HG03571 (cell line): Measurements from ENCODE around the gene SPAG17.
"Not testable (repeated sequence)": the region's sequence is repeated elsewhere in the genome, so short reads cannot be mapped to it uniquely, and the experiment has no call there.

Experiments used
- ATAC-seq: cut with Tn5 transposase; IDR thresholded peaks from one replicate; pipeline ENCODE4 v1.9.1; 2021; ENCODE audit not compliant: unreplicated experiment

Gene SPAG17

GRCh38 chr1:117985973-117986372 lies 199.1 kb downstream of the SPAG17 start:
- ATAC-seq = no peak

- no peak for ATAC-seq
Observed at GRCh38 chr1:117985239-117985638, 199.8 kb downstream of the SPAG17 start.

GRCh38 chr1:117981455-117982192 lies 203.4 kb downstream of the SPAG17 start:
- ATAC-seq = no peak

- ATAC-seq = no peak
Observed at GRCh38 chr1:117976381-117976780, 208.6 kb downstream of the SPAG17 start.

DNA sequence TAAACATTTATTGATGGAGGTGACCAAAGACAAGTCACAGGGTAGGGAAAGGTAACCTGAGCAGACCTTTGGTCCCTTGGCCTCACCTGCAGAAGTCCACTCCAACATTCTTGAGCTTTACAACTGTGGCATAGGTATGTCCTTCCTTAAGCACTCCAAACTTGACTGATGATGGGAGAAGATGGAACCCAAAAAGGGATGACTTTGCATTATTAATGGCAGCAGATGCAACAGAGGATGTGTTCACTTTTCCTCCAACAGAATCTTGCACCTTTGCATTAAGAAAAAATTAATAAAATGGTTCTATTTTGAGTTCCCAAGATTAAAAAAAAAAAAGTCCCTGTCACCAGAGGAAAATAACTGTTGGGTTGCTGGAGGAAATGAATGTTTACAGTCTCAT lies 213.3 kb downstream of the SPAG17 start:
- ATAC-seq = no peak

DNA sequence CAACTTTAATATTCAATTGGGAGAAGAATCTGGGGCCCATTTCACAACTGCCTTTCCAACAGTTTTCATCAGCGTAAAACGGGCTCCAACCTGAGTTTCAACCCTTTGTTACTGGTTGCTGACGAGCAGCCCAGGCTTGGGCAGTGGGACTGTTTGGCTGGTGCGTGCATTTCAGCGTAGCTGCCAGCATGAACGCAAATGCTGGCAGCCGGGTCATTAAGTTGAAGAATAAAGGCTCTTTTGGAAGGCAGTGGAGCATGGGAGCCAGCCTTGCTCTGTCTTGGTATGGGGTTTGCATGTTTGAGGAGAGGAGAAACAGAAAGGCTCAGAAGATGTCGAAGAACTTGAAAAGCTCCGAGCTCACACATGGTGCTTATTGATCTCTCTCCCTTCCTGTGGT lies 214.8 kb downstream of the SPAG17 start:
- no peak for ATAC-seq

- no peak for ATAC-seq
Observed at GRCh38 chr1:117967881-117968280, 217.1 kb downstream of the SPAG17 start.

DNA sequence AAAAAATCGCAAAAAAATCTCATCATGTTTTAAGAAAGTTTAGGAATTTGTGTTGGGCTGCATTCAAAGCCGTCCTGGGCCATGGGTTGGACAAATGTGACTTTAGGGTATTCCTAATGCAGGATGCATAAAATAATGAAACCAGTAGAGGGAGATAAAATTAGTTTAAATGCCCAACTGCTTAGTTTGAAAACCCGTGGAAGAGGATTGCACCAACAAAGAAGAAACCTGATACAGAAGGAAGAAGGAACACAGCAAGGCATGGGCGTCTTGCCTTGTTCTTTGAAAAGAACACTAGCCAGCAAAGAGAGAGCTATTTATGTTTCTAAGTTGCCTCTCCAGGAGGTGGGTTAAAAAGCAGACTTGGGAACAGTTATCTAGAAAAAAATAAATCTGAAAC lies 217.6 kb downstream of the SPAG17 start:
- no peak for ATAC-seq

DNA sequence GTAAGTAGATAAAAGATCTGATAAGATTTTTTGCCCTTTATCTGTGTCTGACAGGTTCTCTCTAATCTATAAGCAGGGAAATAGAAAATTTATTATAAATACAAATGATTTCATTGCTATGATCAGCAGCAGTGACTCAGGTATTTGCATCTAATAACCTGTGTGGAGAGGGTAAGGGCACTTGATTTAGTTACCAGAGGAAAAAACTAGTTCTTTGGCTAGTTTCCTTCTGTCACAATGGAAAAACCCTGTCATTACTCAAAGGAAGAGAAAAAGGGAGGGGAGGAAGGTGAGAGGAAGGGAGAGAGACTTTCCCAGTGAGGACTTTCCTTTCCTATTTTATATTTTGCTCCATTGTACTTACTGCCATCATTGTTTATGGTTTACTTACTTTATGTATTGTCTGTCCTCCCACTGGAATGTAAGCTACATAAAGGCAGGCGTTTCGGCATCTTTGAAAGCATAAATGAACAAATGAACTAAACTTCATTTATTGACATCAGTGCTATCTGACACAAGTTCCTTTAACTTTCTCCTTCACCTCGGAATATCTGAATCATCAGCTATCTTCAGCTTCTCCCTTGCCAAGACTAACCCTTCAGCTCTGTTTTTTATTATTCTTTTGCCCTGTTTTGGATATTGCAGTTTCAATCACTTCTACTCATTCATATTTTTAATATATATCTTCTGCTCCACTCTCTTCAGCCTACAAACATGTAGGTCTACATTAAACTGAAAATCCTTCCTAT lies 220.6 kb downstream of the SPAG17 start:
- ATAC-seq = no peak

- ATAC-seq = no peak
Observed at GRCh38 chr1:117959364-117959763, 225.7 kb downstream of the SPAG17 start.

- no peak for ATAC-seq
Observed at GRCh38 chr1:117952386-117952785, 232.6 kb downstream of the SPAG17 start.

DNA sequence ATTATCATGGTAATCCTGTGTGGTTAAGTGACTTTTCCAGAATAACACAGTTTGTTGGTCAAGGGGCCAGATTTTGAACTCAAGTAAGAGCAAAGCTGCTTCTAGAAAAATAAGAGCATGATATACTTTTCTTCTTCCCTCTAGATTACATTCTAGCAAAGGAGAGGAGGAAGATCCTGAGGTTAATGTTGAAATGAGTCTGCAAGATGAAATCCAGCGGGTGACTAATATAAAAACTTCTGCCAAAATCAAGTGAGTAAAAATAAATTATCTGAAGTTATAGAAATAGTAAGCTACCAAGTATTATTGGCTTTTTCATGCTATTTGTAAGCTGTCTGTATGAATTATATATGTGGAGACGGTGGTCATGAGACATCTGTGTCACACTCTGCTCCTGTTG lies 242.7 kb downstream of the SPAG17 start:
- ATAC-seq = no peak

DNA sequence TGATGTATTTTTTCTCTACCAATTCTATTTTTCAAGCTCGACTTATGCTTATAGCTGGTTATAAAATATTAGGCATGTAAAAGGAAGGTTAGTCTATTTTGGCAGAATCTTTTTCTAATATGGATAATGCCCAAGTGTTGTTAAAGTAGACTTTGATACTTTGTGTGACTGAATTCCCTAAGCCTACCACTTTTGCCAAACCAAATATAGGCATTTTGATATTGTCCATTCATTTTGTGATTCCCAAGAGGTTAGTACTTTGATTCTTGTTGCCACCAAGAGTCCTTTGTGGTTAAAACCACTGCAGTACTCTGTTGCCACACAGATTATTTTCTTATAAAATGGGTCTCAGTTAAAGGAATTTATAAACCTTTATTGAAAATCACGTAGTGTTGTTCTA lies 251.3 kb downstream of the SPAG17 start:
- ATAC-seq = no peak

- no peak for ATAC-seq
Observed at GRCh38 chr1:117932576-117932975, 252.5 kb downstream of the SPAG17 start.

DNA sequence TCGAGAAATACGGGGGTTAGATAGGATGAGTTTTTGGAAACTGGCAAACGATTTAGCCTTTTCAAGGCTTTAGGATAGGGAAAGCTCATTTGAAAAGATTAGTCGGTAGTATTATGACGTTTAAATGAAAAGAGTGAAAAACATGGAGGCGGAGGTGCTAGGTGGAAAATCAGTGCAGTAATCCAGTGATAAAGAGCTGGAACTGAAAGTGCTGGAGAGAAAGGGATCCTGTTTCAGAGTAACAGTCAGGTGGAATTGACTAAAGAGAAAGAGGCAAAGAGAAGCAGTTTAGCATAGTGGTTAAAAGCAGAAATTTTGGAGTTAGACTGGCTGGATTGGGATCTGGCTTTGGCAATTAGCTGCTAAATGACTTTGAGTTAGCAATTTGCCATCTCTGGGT lies 254.5 kb downstream of the SPAG17 start:
- no peak for ATAC-seq

DNA sequence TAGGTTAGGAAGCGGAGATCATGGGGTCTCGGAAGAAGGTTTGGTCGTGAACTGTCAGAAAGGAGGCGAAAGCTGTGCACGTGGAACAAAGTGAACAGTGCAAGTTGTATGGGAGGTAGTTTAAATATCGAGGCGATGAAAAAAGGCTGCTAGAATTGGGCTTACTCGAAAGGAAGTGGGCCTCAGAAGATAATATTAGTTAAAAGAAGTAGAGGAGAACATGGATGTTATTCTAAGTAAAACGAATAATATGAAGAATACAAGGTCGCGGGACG lies 254.9 kb downstream of the SPAG17 start:
- no peak for ATAC-seq

DNA sequence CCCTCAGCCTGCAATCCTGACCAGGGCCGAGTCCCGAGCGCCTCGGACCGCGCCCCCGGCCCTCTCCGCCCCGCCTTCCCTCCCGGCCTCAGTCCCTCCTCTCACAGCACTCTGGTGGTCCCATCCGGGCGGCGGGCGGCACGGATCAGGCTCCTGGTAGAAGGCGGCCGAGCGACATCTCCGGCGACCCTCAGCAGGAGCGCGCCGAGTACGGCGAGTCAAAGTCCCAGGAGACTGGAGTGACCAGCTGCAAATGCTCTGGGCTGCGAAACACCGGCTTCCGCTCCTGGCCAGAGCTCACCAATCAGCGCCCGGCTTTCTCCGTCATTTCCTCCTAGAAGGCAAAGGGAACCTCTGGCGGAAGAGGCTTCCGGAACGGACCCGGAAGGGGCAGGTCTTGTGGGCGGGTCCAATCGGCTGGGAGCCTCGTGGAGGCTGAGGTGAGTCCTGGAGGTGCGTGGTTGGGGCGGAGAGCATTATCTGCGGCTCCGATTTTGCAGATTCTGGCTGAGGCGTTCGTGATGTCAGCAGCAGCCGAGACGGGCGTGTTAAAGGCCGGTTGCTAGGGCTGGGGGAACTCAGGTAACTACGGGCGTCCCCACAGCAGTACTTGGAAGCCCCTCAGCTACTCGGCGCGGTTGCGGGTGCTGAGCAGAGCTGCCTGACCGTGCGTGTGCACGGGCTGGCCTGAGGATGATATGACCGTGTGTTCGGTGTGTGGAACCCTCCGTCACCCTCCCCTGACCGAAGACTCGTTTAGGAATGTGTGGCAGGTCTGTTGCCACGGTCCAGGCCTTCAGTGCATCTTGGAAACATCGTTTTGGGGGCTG lies 255.5 kb downstream of the SPAG17 start, which contains the start of the genes GDAP2 and WDR3:
Gene GDAP2, minus strand, starts transcription at position 279 of the 830 bp plus-strand sequence. CDS start 9,264 bp downstream, outside the sequence.
Gene WDR3, plus strand, starts transcription at position 397 of the 830 bp plus-strand sequence. CDS start 3,581 bp downstream, outside the sequence.
- peak; percentile 92 for ATAC-seq

GRCh38 chr1:117928881-117929342 lies 256.1 kb downstream of the SPAG17 start:
- ATAC-seq = peak; percentile 47

- ATAC-seq = no peak
Observed at GRCh38 chr1:117925981-117926380, 259.0 kb downstream of the SPAG17 start.

DNA sequence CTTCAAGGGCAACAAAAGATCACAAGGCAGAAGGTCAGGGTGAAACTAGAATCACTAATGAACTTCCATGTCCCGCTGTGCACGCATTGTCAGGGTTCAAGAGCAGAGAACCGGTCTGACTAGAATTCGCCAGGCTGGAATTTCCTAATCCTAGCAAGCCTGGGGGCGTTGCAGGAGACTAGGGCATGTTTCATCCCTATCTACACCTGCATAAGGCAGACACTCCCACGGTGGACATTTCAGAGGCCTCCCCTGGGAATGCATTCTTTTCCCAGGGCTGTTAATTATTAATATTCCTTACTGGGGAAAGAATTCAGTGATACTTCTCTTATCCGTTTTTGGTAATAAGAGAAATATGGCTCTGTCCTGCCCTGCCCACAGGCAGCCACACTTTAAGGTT lies 262.3 kb downstream of the SPAG17 start:
- ATAC-seq = not testable (repeated sequence)

DNA sequence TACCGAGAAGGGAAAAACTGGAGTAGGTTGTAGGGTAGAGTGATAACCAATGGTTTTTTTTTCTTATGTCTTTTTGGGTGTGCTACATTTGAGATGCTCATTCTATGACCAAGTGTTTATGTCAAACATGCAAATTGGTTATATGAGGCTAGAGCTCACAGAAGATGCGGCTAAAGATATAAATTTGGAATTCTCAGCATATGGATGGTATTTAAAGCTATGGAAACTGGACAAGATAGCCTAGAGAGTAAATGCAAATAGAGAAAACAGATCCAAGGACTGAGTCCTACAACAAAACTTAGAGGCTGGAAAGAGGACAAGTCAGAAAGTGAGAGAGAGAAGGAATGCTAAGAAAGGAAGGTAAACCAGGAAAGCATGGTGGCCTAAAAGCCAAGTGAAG lies 263.0 kb downstream of the SPAG17 start:
- ATAC-seq = no peak
